ENCODE measurements around the gene METTL8.

GRCh38 chr2:171405546-171405945 is 28.2 kb downstream of the METTL8 start:
- TF ChIP-seq FOXJ3 (CRISPR knock-in tag; IDR thresholded peaks at IDR 0.05; ENCODE audit: borderline replicate concordance) (no peak), CTCF (IDR thresholded peaks at IDR 0.05) (no peak), NR3C1 (CRISPR knock-in tag; conservative IDR thresholded peaks at IDR 0.05; ENCODE audit: low read depth) (no peak), ESRRA (CRISPR knock-in tag; IDR thresholded peaks at IDR 0.05; ENCODE audit: borderline replicate concordance) (no peak), USF2 (CRISPR knock-in tag; IDR thresholded peaks at IDR 0.05) (no peak), PREB (CRISPR knock-in tag; IDR thresholded peaks at IDR 0.05; ENCODE audit: borderline replicate concordance) (no peak), ATF1 (CRISPR knock-in tag; IDR thresholded peaks at IDR 0.05) (no peak), RELA (CRISPR knock-in tag; IDR thresholded peaks at IDR 0.05; ENCODE audit: borderline replicate concordance) (no peak), ZNF317 (CRISPR knock-in tag; IDR thresholded peaks at IDR 0.05; ENCODE audit: borderline replicate concordance, low read depth) (no peak)

Measured in WTC11 (cell line).